HCT116 (cell line): ENCODE data around the gene THSD7B. TPM values are rescaled to one million over a fixed set of nuclear protein-coding genes. Genes with fewer than 3 reads are reported as not detected.

Experiments
- ATAC-seq: fragments of 200-7000 bp; cut with Tn5 transposase; 2 replicates; pipeline ENCODE4 v1.9.1; 2020; ENCODE audit warnings: mild to moderate bottlenecking, moderate library complexity
- BruUV-seq: library from RNA; stranded (reverse); fragments of 400-500 nt; replicated peaks from 2 replicates; lab custom pipeline; 2021; lab: Mats Ljungman, UMichigan
- CTCF ChIA-PET: fragments of 300-600 bp; sonication (Branson Sonifier 250); formaldehyde crosslinking; loops from one replicate; lab custom pipeline; 2021; ENCODE audit warnings: antibody characterized with exemption; lab: Charles Lee
- POLR2A ChIA-PET: fragments of 300-600, 350-600 bp; sonication (Branson Sonifier 250); formaldehyde crosslinking; loops from one replicate; lab custom pipeline; 2021; ENCODE audit warnings: antibody characterized with exemption; lab: Charles Lee
- RAD21 ChIA-PET, 2 experiments: fragments of 300-600 bp; sonication (Branson Sonifier 250); formaldehyde crosslinking; loops; one replicate each; lab custom pipeline; 2023; ENCODE audit warnings: low total read pairs in 2 of 2; ENCODE audit not compliant: uncharacterized antibody in 2 of 2, unreplicated experiment in 2 of 2, low non-redundant PET in 1 of 2; lab: Charles Lee
- DNase-seq: peaks from one replicate; pipeline ENCODE4 v3.0.0-alpha.2; 2010; ENCODE audit warnings: low read depth, low spot score
- H2AFZ ChIP-seq: fragments of 200-600 bp; shearing (Covaris generic), sonication (generic); 2 replicates; pipeline ENCODE4 v1.6.1; 2017; ENCODE audit warnings: low read depth, mixed run types, mixed read lengths, antibody characterized with exemption, low read length; ENCODE audit not compliant: poor library complexity, severe bottlenecking
- H3K27ac ChIP-seq: 2 replicates; pipeline ENCODE4 v1.5.1; 2012; ENCODE audit warnings: low read depth, low read length
- H3K27me3 ChIP-seq: fragments of 200-600 bp; sonication (generic); 2 replicates; pipeline ENCODE4 v1.6.1; 2016; ENCODE audit warnings: mixed run types, low read length, mixed read lengths; ENCODE audit not compliant: insufficient read depth
- H3K36me3 ChIP-seq, 2 experiments: fragments of 200-500 bp in 1 of 2; fragments of 200-600 bp in 1 of 2; sonication (Bioruptor generic) in 1 of 2; sonication (generic) in 1 of 2; 2 replicates each; pipeline versions ENCODE4 v1.5.1 to v1.6.1; 2014 to 2016; ENCODE audit warnings: low read length in 2 of 2, inconsistent platforms in 1 of 2, mixed read lengths in 1 of 2, mixed run types in 1 of 2; ENCODE audit not compliant: insufficient read depth in 2 of 2, control insufficient read depth in 1 of 2
- H3K4me1 ChIP-seq, 2 experiments: fragments of 200-600 bp in 1 of 2; sonication (generic) in 1 of 2; 2 replicates each; pipeline versions ENCODE4 v1.5.1 to v1.6.1; 2012 to 2017; ENCODE audit warnings: low read length in 2 of 2, inconsistent platforms in 1 of 2, mild to moderate bottlenecking in 1 of 2, mixed read lengths in 1 of 2, mixed run types in 1 of 2, moderate library complexity in 1 of 2; ENCODE audit not compliant: insufficient read depth in 2 of 2, control insufficient read depth in 1 of 2
- H3K4me2 ChIP-seq: fragments of 200-600 bp; sonication (generic); 2 replicates; pipeline ENCODE4 v1.6.1; 2017; ENCODE audit warnings: mixed run types, low read length, mixed read lengths
- H3K4me3 ChIP-seq, 2 experiments: fragments of 200-600 bp in 1 of 2; sonication (generic) in 1 of 2; replicated peaks in 1 of 2; 2 replicates each; pipeline ENCODE4 v1.5.1; 2011 to 2016; ENCODE audit warnings: low read length in 2 of 2, control low read depth in 1 of 2, low read depth in 1 of 2, mild to moderate bottlenecking in 1 of 2, mixed read lengths in 1 of 2, mixed run types in 1 of 2
- H3K79me2 ChIP-seq: fragments of 200-600 bp; sonication (generic); 2 replicates; pipeline ENCODE4 v1.6.1; 2017; ENCODE audit warnings: mild to moderate bottlenecking, mixed run types, low read length, moderate library complexity, mixed read lengths; ENCODE audit not compliant: insufficient read depth
- H3K9ac ChIP-seq: fragments of 200-600 bp; sonication (generic); 2 replicates; pipeline ENCODE4 v1.6.1; 2016; ENCODE audit warnings: low read length, mixed read lengths
- H3K9me2 ChIP-seq: fragments of 200-600 bp; sonication (generic), shearing (Covaris generic); 2 replicates; pipeline ENCODE4 v1.6.1; 2017; ENCODE audit warnings: mixed run types, mild to moderate bottlenecking, moderate library complexity; ENCODE audit not compliant: insufficient read depth
- H3K9me3 ChIP-seq, 2 experiments: fragments of 200-500 bp in 1 of 2; fragments of 200-600 bp in 1 of 2; sonication (Bioruptor generic) in 1 of 2; sonication (generic) in 1 of 2; 2 replicates each; pipeline ENCODE4 v1.6.1; 2014 to 2017; ENCODE audit warnings: low read length in 2 of 2, mixed read lengths in 2 of 2, inconsistent platforms in 1 of 2, low read depth in 1 of 2, mild to moderate bottlenecking in 1 of 2, mixed run types in 1 of 2, moderate library complexity in 1 of 2; ENCODE audit not compliant: control insufficient read depth in 1 of 2, insufficient read depth in 1 of 2
- H4K20me1 ChIP-seq: fragments of 200-600 bp; sonication (generic), shearing (Covaris generic); 2 replicates; pipeline ENCODE4 v1.6.1; 2017; ENCODE audit warnings: mixed run types, mild to moderate bottlenecking, moderate library complexity; ENCODE audit not compliant: insufficient read depth
- CBX3 ChIP-seq: IDR thresholded peaks from 2 replicates; pipeline ENCODE4 v1.6.1; 2012; ENCODE audit warnings: low read depth
- CEBPB ChIP-seq: IDR thresholded peaks from 2 replicates; pipeline ENCODE4 v1.6.1; 2012; ENCODE audit warnings: low read depth
- ELF1 ChIP-seq: IDR thresholded peaks from 2 replicates; pipeline ENCODE4 v1.6.1; 2012; ENCODE audit warnings: low read depth, borderline replicate concordance
- FOSL1 ChIP-seq: IDR thresholded peaks from 2 replicates; pipeline ENCODE4 v1.6.1; 2012; ENCODE audit warnings: low read depth
- TCF7L2 ChIP-seq: IDR thresholded peaks from 2 replicates; pipeline ENCODE4 v1.7.0; 2011; ENCODE audit warnings: borderline replicate concordance, inconsistent platforms; ENCODE audit not compliant: insufficient read depth, insufficient read length; ENCODE audit errors: extremely low read depth
- YY1 ChIP-seq: IDR thresholded peaks from 2 replicates; pipeline ENCODE4 v1.6.1; 2011; ENCODE audit warnings: low read length, low read depth, moderate library complexity, mild to moderate bottlenecking; ENCODE audit not compliant: insufficient replicate concordance; ENCODE audit errors: extremely low read depth
- ZFX ChIP-seq: fragments of 450-650 bp; IDR thresholded peaks from 2 replicates; pipeline ENCODE4 v1.6.1; 2017
- intact Hi-C: fragments of 100-400 bp; cut with micrococcal nuclease; formaldehyde crosslinking; loops from 2 replicates; pipeline ENCODE4 v1.10.0; 2022
- total RNA-seq: library from RNA; stranded (reverse); gene quantifications from one replicate; pipeline ENCODE4 v1.2.1, GENCODE V29; 2021; ENCODE audit not compliant: unreplicated experiment
- TF ChIP-seq, protein P1 (sequence below): IDR thresholded peaks from 2 replicates; pipeline ENCODE4 v1.6.1; 2012
- TF ChIP-seq, protein P2 (sequence below), 3 experiments: fragments of 200-600 bp in 1 of 3; sonication (generic) in 1 of 3; IDR thresholded peaks in 2 of 3; conservative IDR thresholded peaks in 1 of 3; 2 replicates each; pipeline ENCODE4 v1.5.1; 2012 to 2017; ENCODE audit warnings: low read depth in 2 of 3, low read length in 2 of 3, antibody characterized with exemption in 1 of 3, borderline replicate concordance in 1 of 3, control low read depth in 1 of 3, mild to moderate bottlenecking in 1 of 3, mixed read lengths in 1 of 3, mixed run types in 1 of 3, moderate library complexity in 1 of 3; ENCODE audit not compliant: insufficient read depth in 1 of 3
- TF ChIP-seq, protein P3 (sequence below): IDR thresholded peaks from 2 replicates; pipeline ENCODE4 v1.6.1; 2012; ENCODE audit warnings: low read depth

The THSD7B gene
- total RNA-seq, 1 experiment from 2014 or later, result not detected

DNA sequence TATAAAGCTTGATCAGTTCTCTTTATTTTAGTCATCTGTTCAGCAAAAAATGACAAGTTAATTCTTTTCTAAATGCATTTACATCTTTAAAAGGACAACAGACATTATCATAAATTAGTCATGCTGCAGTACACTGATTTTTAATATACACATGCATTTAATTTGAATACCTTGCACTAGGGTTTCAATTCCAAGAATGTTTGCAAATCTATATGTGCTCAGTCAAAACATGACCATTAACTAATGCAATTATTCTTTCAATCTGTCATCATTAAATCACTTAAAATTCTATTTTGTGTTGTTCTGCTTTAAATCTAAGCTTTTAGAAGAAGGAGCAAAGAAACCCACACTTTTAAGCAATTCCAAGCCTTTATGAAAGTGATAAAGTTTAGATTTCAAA lies 342.6 kb downstream of the THSD7B start:
- BruUV-seq, result no TSS peak
- H3K36me3 ChIP-seq, result no peaks in the 10 kb centered on the region; a peak in 1 of 4 replicates
- no peak overlapping the region for H2AFZ ChIP-seq
- no peak overlapping the region for H3K9ac ChIP-seq
- DNase-seq (no peak), ATAC-seq (no peak)
- H3K79me2 ChIP-seq, result no peaks in the 10 kb centered on the region
- no peaks in the 10 kb centered on the region for H3K4me1 ChIP-seq
- H3K4me3 ChIP-seq, result no peak overlapping the region
- RAD21 ChIA-PET, result no interaction called here
- H3K9me2 ChIP-seq, result no peaks in the 10 kb centered on the region
- TF ChIP-seq YY1, result no peak
- TF ChIP-seq, protein P1, sequence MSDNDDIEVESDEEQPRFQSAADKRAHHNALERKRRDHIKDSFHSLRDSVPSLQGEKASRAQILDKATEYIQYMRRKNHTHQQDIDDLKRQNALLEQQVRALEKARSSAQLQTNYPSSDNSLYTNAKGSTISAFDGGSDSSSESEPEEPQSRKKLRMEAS, result no peak
- TF ChIP-seq, protein P2, sequence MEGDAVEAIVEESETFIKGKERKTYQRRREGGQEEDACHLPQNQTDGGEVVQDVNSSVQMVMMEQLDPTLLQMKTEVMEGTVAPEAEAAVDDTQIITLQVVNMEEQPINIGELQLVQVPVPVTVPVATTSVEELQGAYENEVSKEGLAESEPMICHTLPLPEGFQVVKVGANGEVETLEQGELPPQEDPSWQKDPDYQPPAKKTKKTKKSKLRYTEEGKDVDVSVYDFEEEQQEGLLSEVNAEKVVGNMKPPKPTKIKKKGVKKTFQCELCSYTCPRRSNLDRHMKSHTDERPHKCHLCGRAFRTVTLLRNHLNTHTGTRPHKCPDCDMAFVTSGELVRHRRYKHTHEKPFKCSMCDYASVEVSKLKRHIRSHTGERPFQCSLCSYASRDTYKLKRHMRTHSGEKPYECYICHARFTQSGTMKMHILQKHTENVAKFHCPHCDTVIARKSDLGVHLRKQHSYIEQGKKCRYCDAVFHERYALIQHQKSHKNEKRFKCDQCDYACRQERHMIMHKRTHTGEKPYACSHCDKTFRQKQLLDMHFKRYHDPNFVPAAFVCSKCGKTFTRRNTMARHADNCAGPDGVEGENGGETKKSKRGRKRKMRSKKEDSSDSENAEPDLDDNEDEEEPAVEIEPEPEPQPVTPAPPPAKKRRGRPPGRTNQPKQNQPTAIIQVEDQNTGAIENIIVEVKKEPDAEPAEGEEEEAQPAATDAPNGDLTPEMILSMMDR (IDR thresholded peaks at IDR 0.05 in 2 of 3, conservative IDR thresholded peaks at IDR 0.05 in 1 of 3; ENCODE audit: borderline replicate concordance in 1 of 3, insufficient read depth in 1 of 3, low read depth in 2 of 3, low read length in 2 of 3), result no peak
- TF ChIP-seq ELF1, result no peak
- TF ChIP-seq, protein P3, sequence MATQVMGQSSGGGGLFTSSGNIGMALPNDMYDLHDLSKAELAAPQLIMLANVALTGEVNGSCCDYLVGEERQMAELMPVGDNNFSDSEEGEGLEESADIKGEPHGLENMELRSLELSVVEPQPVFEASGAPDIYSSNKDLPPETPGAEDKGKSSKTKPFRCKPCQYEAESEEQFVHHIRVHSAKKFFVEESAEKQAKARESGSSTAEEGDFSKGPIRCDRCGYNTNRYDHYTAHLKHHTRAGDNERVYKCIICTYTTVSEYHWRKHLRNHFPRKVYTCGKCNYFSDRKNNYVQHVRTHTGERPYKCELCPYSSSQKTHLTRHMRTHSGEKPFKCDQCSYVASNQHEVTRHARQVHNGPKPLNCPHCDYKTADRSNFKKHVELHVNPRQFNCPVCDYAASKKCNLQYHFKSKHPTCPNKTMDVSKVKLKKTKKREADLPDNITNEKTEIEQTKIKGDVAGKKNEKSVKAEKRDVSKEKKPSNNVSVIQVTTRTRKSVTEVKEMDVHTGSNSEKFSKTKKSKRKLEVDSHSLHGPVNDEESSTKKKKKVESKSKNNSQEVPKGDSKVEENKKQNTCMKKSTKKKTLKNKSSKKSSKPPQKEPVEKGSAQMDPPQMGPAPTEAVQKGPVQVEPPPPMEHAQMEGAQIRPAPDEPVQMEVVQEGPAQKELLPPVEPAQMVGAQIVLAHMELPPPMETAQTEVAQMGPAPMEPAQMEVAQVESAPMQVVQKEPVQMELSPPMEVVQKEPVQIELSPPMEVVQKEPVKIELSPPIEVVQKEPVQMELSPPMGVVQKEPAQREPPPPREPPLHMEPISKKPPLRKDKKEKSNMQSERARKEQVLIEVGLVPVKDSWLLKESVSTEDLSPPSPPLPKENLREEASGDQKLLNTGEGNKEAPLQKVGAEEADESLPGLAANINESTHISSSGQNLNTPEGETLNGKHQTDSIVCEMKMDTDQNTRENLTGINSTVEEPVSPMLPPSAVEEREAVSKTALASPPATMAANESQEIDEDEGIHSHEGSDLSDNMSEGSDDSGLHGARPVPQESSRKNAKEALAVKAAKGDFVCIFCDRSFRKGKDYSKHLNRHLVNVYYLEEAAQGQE, result no peak
- no peak for TF ChIP-seq FOSL1
- no peak for TF ChIP-seq TCF7L2
- TF ChIP-seq CBX3, result no peak
- no peak for TF ChIP-seq CEBPB
- TF ChIP-seq ZFX, result no peak
- CTCF ChIA-PET, result no interaction called here
- intact Hi-C loops, result no loop called here
- H3K27me3 ChIP-seq, result no peaks in the 10 kb centered on the region
- no peaks in the 10 kb centered on the region for H4K20me1 ChIP-seq
- no peak overlapping the region for H3K27ac ChIP-seq
- H3K9me3 ChIP-seq, result no peaks in the 10 kb centered on the region; a peak in 2 of 4 replicates
- H3K4me2 ChIP-seq, result no peak overlapping the region
- POLR2A ChIA-PET, result no interaction called here
